HepG2 (cell line): ENCODE measurements around the gene HNRNPM. TPM values are rescaled to one million over a fixed set of nuclear protein-coding genes. Genes with fewer than 3 reads are reported as not detected.

Experiments
- ARHGAP35 ChIP-seq: sonication (generic); formaldehyde crosslinking; IDR thresholded peaks from 2 replicates; pipeline ENCODE4 v1.9.0; 2022; ENCODE audit warnings: mild to moderate bottlenecking, inconsistent platforms, moderate library complexity, missing genetic modification reagents, borderline replicate concordance
- ETS1 ChIP-seq: sonication (generic); formaldehyde crosslinking; IDR thresholded peaks from 2 replicates; pipeline ENCODE4 v1.4.0; 2020; ENCODE audit warnings: missing genetic modification reagents
- FOXO4 ChIP-seq: sonication (generic); formaldehyde crosslinking; conservative IDR thresholded peaks from 2 replicates; pipeline ENCODE4 v1.8.1; 2023; ENCODE audit warnings: missing genetic modification reagents
- JUN ChIP-seq: sonication (generic); formaldehyde crosslinking; IDR thresholded peaks from 2 replicates; pipeline ENCODE4 v1.4.0; 2020; ENCODE audit warnings: mild to moderate bottlenecking, missing genetic modification reagents
- MXI1 ChIP-seq: IDR thresholded peaks from 3 replicates; pipeline ENCODE4 v1.6.1; 2012; ENCODE audit warnings: low read depth, low read length, inconsistent platforms, borderline replicate concordance
- NR0B2 ChIP-seq: sonication (generic); formaldehyde crosslinking; IDR thresholded peaks from 2 replicates; pipeline ENCODE4 v1.4.0; 2020; ENCODE audit warnings: mild to moderate bottlenecking, missing genetic modification reagents
- SALL1 ChIP-seq: sonication (generic); formaldehyde crosslinking; IDR thresholded peaks from 2 replicates; pipeline ENCODE4 v1.8.0; 2022; ENCODE audit warnings: mild to moderate bottlenecking, missing genetic modification reagents
- SIN3A ChIP-seq: IDR thresholded peaks from 2 replicates; pipeline ENCODE4 v1.6.1; 2011; ENCODE audit warnings: low read depth, mild to moderate bottlenecking, control low read depth, low read length, borderline replicate concordance
- SOX5 ChIP-seq: IDR thresholded peaks from 2 replicates; pipeline ENCODE4 v1.6.1; 2016; ENCODE audit warnings: borderline replicate concordance
- SP140L ChIP-seq: sonication (generic); formaldehyde crosslinking; IDR thresholded peaks from 2 replicates; pipeline ENCODE4 v1.4.0; 2020; ENCODE audit warnings: missing genetic modification reagents, borderline replicate concordance
- SSRP1 ChIP-seq: IDR thresholded peaks from 2 replicates; pipeline ENCODE4 v1.6.1; 2016; ENCODE audit warnings: control low read depth
- TCF7L2 ChIP-seq: IDR thresholded peaks from 2 replicates; pipeline ENCODE4 v1.6.1; 2011; ENCODE audit warnings: mild to moderate bottlenecking, low read depth, low read length, moderate library complexity
- WIZ ChIP-seq: sonication (generic); formaldehyde crosslinking; IDR thresholded peaks from 2 replicates; pipeline ENCODE4 v1.5.1; 2020; ENCODE audit warnings: mild to moderate bottlenecking, missing genetic modification reagents
- ZBTB21 ChIP-seq: sonication (generic); formaldehyde crosslinking; IDR thresholded peaks from 2 replicates; pipeline ENCODE4 v1.4.0; 2020; ENCODE audit warnings: missing genetic modification reagents
- ZBTB46 ChIP-seq: sonication (generic); formaldehyde crosslinking; IDR thresholded peaks from 2 replicates; pipeline ENCODE4 v1.4.0; 2020; ENCODE audit warnings: mild to moderate bottlenecking, missing genetic modification reagents, borderline replicate concordance
- ZFP62 ChIP-seq: sonication (generic); formaldehyde crosslinking; IDR thresholded peaks from 2 replicates; pipeline ENCODE4 v1.4.0; 2020; ENCODE audit warnings: missing genetic modification reagents
- ZKSCAN1 ChIP-seq: fragments of 150-350 bp; IDR thresholded peaks from 2 replicates; pipeline ENCODE4 v1.6.1; 2014; ENCODE audit warnings: low read length
- ZMYM3 ChIP-seq: sonication (generic); formaldehyde crosslinking; IDR thresholded peaks from 2 replicates; pipeline ENCODE4 v1.5.1; 2020; ENCODE audit warnings: mild to moderate bottlenecking, missing genetic modification reagents
- ZNF234 ChIP-seq: sonication (generic); formaldehyde crosslinking; conservative IDR thresholded peaks from 2 replicates; pipeline ENCODE4 v1.5.1; 2020; ENCODE audit warnings: mild to moderate bottlenecking, missing genetic modification reagents
- ZNF280B ChIP-seq: sonication (generic); formaldehyde crosslinking; IDR thresholded peaks from 2 replicates; pipeline ENCODE4 v1.5.0; 2020; ENCODE audit warnings: missing genetic modification reagents, mild to moderate bottlenecking, borderline replicate concordance
- ZNF460 ChIP-seq: sonication (generic); formaldehyde crosslinking; IDR thresholded peaks from 2 replicates; pipeline ENCODE4 v1.5.1; 2020; ENCODE audit warnings: missing genetic modification reagents, mild to moderate bottlenecking, borderline replicate concordance
- ZNF615 ChIP-seq: sonication (generic); formaldehyde crosslinking; IDR thresholded peaks from 2 replicates; pipeline ENCODE4 v1.5.0; 2020; ENCODE audit warnings: mild to moderate bottlenecking, missing genetic modification reagents, borderline replicate concordance
- ZNF660 ChIP-seq: sonication (generic); formaldehyde crosslinking; IDR thresholded peaks from 2 replicates; pipeline ENCODE4 v1.5.1; 2020; ENCODE audit warnings: mild to moderate bottlenecking, low read depth, missing genetic modification reagents, borderline replicate concordance
- ZNF747 ChIP-seq: sonication (generic); formaldehyde crosslinking; IDR thresholded peaks from 2 replicates; pipeline ENCODE4 v1.8.1; 2023; ENCODE audit warnings: missing genetic modification reagents, mild to moderate bottlenecking, borderline replicate concordance
- polyA plus RNA-seq, 8 experiments: library from polyadenylated mRNA; depleted of rRNA in 3 of 8; stranded (reverse) in 7 of 8; unstranded in 1 of 8; fragments of >200 nt; fragmentation: Illumina TruSeq in 4 of 8; extraction: Trizol in 4 of 8; gene quantifications; 2 replicates each; pipeline versions ENCODE4 v1.2.1 to v1.2.3, GENCODE V29; 2011 to 2016; ENCODE audit warnings: low read depth in 4 of 8, missing spikeins in 1 of 8, mixed read lengths in 1 of 8; ENCODE audit not compliant: insufficient read depth in 1 of 8
- total RNA-seq, 5 experiments: library from RNA; depleted of rRNA; stranded (reverse); fragments of >200 nt; fragmentation: Illumina TruSeq; extraction: Trizol; gene quantifications; 2 replicates each; pipeline ENCODE4 v1.2.3, GENCODE V29; 2016; ENCODE audit warnings: low read depth in 1 of 5

The HNRNPM gene
- total and polyA plus RNA-seq, 2 of the 13 experiments (the other 11 are each of a cell fraction or from before 2014, with no cell fraction given), result 56.7 to 102 TPM

- no peak for TF ChIP-seq ZNF660 (CRISPR knock-in tag)
- TF ChIP-seq WIZ (CRISPR knock-in tag), result 0 out of 2 replicates have a peak, but pooled peaks have one; percentile 43
- no peak for TF ChIP-seq ZNF234
- no peak for TF ChIP-seq ZNF460
- no peak for TF ChIP-seq ETS1 (CRISPR knock-in tag)
- peak; percentile 64; the same call in 1 of the 2 replicates for TF ChIP-seq SIN3A
- 0 out of 2 replicates have a peak, but pooled peaks have one; percentile 62 for TF ChIP-seq JUN (CRISPR knock-in tag)
- no peak for TF ChIP-seq ZFP62
- no peak for TF ChIP-seq ZBTB21 (CRISPR knock-in tag)
- no peak for TF ChIP-seq SP140L (CRISPR knock-in tag)
- no peak for TF ChIP-seq SOX5
- TF ChIP-seq ZNF280B (CRISPR knock-in tag), result no peak
- TF ChIP-seq ZBTB46 (CRISPR knock-in tag), result no peak
- TF ChIP-seq SALL1 (CRISPR knock-in tag), result peak; percentile 71; the same call in 1 of the 2 replicates
- no peak for TF ChIP-seq SSRP1 (CRISPR knock-in tag)
- TF ChIP-seq ZKSCAN1, result no peak
- TF ChIP-seq ZNF747 (CRISPR knock-in tag), result peak; percentile 52; the same call in 1 of the 2 replicates
- no peak for TF ChIP-seq FOXO4 (CRISPR knock-in tag)
- no peak for TF ChIP-seq TCF7L2
- TF ChIP-seq ZNF615 (CRISPR knock-in tag), result no peak
- 0 out of 2 replicates have a peak, but pooled peaks have one; percentile 37 for TF ChIP-seq ARHGAP35
- TF ChIP-seq ZMYM3 (CRISPR knock-in tag), result no peak
- peak; percentile 12 for TF ChIP-seq MXI1
- no peak for TF ChIP-seq NR0B2 (CRISPR knock-in tag)
These were observed 69.1 kb downstream of the HNRNPM start, which contains the start of gene ZNF414 (continued) for GRCh38 chr19:8513687-8514504.
